ENCODE measurements around the gene AATF.
A peak's percentile ranks its signal among the peaks of the same experiment; 100 is the strongest.

AATF gene

DNA sequence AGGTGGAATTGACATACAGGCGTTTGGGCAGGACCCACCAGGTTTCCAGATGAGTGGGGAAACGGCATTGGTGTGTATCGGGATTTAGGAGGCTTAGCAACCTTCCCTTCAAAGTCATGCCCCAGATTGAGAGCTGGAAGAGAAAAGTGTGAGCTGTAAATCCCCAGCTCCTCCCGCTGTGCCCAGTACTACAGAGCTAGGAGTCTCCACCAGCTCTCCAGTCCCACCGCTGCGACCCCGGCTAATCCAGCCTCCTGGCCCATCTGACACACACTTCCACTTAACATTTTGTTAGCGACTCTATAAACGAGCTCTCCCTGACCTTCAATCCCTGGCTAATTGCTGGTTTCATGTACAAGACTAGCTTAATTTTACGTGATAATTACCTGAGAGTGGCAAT, 41.3 kb upstream of the AATF start:
- H3K27ac ChIP-seq (ENCODE audit: low read length, poor library complexity, severe bottlenecking): no peak overlapping the region
- no peak overlapping the region for H3K4me2 ChIP-seq (ENCODE audit: low read length, poor library complexity, severe bottlenecking)
- no peak overlapping the region for H4K91ac ChIP-seq (ENCODE audit: low read length)
- H3K23ac ChIP-seq (ENCODE audit: low read length in 2 of 2): no peak overlapping the region
- H2AK5ac ChIP-seq (ENCODE audit: low read length, severe bottlenecking): no peak overlapping the region
- H3K4me1 ChIP-seq (ENCODE audit: control insufficient read depth, insufficient read depth, low read depth, low read length): peaks cover 9% of the 10 kb centered on the region
- WGBS: 83% methylated on average over 10 of the region's 10 CpGs
- H2BK120ac ChIP-seq (ENCODE audit: low read depth, low read length): no peak overlapping the region
- H3K4me3 ChIP-seq (ENCODE audit: insufficient read depth in 1 of 2, low read depth in 1 of 2, low read length in 2 of 2): no peak overlapping the region
- H3K14ac ChIP-seq (ENCODE audit: low read length in 2 of 2): no peak overlapping the region
- H3K79me1 ChIP-seq (replicated peaks; ENCODE audit: low read length, poor library complexity, severe bottlenecking): no peaks in the 10 kb centered on the region
- no peak overlapping the region for H2AFZ ChIP-seq (ENCODE audit: low read depth, low read length)
- H2BK15ac ChIP-seq (ENCODE audit: low read depth, poor library complexity, severe bottlenecking): no peak overlapping the region
- H3K4ac ChIP-seq (ENCODE audit: low read depth in 1 of 2, low read length in 2 of 2): no peak overlapping the region
- H3K36me3 ChIP-seq (ENCODE audit: control insufficient read depth in 1 of 2, insufficient read depth in 2 of 2, low read depth in 1 of 2, low read length in 2 of 2): no peaks in the 10 kb centered on the region
- peaks cover 14 to 66% of the 10 kb centered on the region in 2 experiments for H3K27me3 ChIP-seq (ENCODE audit: control insufficient read depth in 1 of 2, insufficient read depth in 1 of 2, low read length in 2 of 2)
- no peak overlapping the region for H2BK5ac ChIP-seq (ENCODE audit: low read depth, low read length, poor library complexity, severe bottlenecking)
- H2BK12ac ChIP-seq (ENCODE audit: low read length in 2 of 2): no peak overlapping the region
- no peaks in the 10 kb centered on the region for H3K9me3 ChIP-seq (ENCODE audit: control insufficient read depth, low read length)
- H4K8ac ChIP-seq (ENCODE audit: low read length): no peak overlapping the region
- no peak overlapping the region for H3K9ac ChIP-seq (ENCODE audit: low read length)
- DNase-seq: no peak
- H3K18ac ChIP-seq (ENCODE audit: low read depth in 1 of 2, low read length in 2 of 2): no peak overlapping the region

DNA sequence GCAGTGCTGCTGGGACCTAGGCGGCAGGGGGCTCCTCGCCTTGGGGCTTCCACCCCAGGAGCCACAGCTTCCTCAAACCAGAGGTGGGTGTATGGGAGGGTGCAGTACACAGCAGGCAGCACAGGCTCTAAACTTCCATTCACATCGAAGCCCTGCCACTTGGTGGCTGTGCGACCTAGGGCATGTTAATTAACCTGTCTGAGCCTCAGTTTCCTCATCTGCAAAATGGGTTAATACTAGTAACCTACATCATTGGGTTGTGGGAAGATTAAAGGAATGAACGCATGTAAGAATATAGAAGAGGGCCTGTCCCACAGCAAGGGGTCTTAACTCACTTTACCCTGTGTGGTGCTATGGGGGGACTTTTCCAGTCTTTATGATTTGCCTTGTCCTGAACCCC, 38.2 kb upstream of the AATF start:
- 85% methylated on average over 5 of the region's 5 CpGs for WGBS
- Histone ChIP-seq H2AFZ (ENCODE audit: low read depth, low read length) (no peak overlapping the region), H3K9ac (ENCODE audit: low read length) (no peak overlapping the region), H3K4ac (ENCODE audit: low read depth in 1 of 2, low read length in 2 of 2) (no peak overlapping the region), H3K14ac (ENCODE audit: low read length in 2 of 2) (peak overlapping the region in 1 of 2 experiments; percentile 5), H2BK15ac (ENCODE audit: low read depth, poor library complexity, severe bottlenecking) (no peak overlapping the region), H3K4me1 (ENCODE audit: control insufficient read depth, insufficient read depth, low read depth, low read length) (peaks cover 4% of the 10 kb centered on the region), H2BK5ac (ENCODE audit: low read depth, low read length, poor library complexity, severe bottlenecking) (no peak overlapping the region), H3K18ac (ENCODE audit: low read depth in 1 of 2, low read length in 2 of 2) (no peak overlapping the region), H3K4me3 (ENCODE audit: insufficient read depth in 1 of 2, low read depth in 1 of 2, low read length in 2 of 2) (no peak overlapping the region), H4K8ac (ENCODE audit: low read length) (no peak overlapping the region), H3K4me2 (ENCODE audit: low read length, poor library complexity, severe bottlenecking) (no peak overlapping the region), H3K36me3 (ENCODE audit: control insufficient read depth in 1 of 2, insufficient read depth in 2 of 2, low read depth in 1 of 2, low read length in 2 of 2) (no peaks in the 10 kb centered on the region), H2AK5ac (ENCODE audit: low read length, severe bottlenecking) (no peak overlapping the region), H2BK12ac (ENCODE audit: low read length in 2 of 2) (no peak overlapping the region), H2BK120ac (ENCODE audit: low read depth, low read length) (no peak overlapping the region), H3K27me3 (ENCODE audit: control insufficient read depth in 1 of 2, insufficient read depth in 1 of 2, low read length in 2 of 2) (peaks cover 14 to 63% of the 10 kb centered on the region in 2 experiments), H3K23ac (ENCODE audit: low read length in 2 of 2) (no peak overlapping the region), H3K9me3 (ENCODE audit: control insufficient read depth, low read length) (no peaks in the 10 kb centered on the region), H3K27ac (ENCODE audit: low read length, poor library complexity, severe bottlenecking) (no peak overlapping the region), H4K91ac (ENCODE audit: low read length) (no peak overlapping the region), H3K79me1 (replicated peaks; ENCODE audit: low read length, poor library complexity, severe bottlenecking) (no peaks in the 10 kb centered on the region)
- no peak for DNase-seq

DNA sequence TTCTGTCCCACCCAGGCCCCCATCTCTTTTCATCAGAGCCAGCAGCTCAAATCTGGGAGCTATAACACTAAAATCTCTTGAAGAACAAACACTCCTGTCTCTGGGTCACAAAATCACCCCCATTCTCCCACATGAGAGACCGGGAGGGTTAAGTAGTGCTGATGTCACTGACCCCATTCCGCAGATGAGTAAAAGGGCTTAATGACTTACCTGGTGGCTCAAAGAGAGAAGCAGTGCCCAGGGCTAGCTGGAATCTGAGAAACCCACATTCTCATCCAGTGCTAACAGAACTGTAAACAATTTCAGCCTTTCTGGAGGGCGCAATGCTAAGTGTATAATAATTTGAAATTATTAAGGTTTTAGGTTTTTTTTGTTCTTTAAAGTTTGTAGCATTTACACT, 37.8 kb upstream of the AATF start:
- Histone ChIP-seq H2AK5ac (ENCODE audit: low read length, severe bottlenecking) (no peak overlapping the region), H3K4me2 (ENCODE audit: low read length, poor library complexity, severe bottlenecking) (no peak overlapping the region)

DNA sequence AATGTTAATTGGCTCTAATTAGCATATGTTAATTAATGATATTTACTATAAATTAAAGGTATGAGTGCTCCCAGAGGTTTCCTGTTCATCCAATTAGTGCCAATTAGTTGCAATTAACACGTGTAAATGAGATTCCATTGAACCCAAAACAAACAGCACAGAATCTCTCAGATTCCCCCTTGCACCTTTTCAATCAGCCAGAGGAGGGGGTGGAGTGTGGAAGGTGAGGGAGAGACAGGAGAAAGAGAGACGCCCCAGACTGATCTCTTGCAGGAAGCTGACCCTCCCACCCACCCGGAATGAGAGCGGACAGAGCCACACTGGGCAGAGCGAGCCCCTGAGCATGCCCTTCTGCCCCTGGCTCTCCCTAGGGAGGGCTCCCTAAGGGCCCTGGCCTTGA, 35.6 kb upstream of the AATF start:
- H3K23ac ChIP-seq (ENCODE audit: low read length in 2 of 2): no peak overlapping the region
- no peak overlapping the region for H2AFZ ChIP-seq (ENCODE audit: low read depth, low read length)
- H3K4me2 ChIP-seq (ENCODE audit: low read length, poor library complexity, severe bottlenecking): no peak overlapping the region
- WGBS: 71% methylated on average over 4 of the region's 5 CpGs
- H4K8ac ChIP-seq (ENCODE audit: low read length): no peak overlapping the region
- no peak overlapping the region for H2AK5ac ChIP-seq (ENCODE audit: low read length, severe bottlenecking)
- H3K9me3 ChIP-seq (ENCODE audit: control insufficient read depth, low read length): no peaks in the 10 kb centered on the region
- DNase-seq: no peak
- no peak overlapping the region for H3K18ac ChIP-seq (ENCODE audit: low read depth in 1 of 2, low read length in 2 of 2)
- H3K4me3 ChIP-seq (ENCODE audit: insufficient read depth in 1 of 2, low read depth in 1 of 2, low read length in 2 of 2): no peak overlapping the region
- no peaks in the 10 kb centered on the region for H3K36me3 ChIP-seq (ENCODE audit: control insufficient read depth in 1 of 2, insufficient read depth in 2 of 2, low read depth in 1 of 2, low read length in 2 of 2)
- no peak overlapping the region for H4K91ac ChIP-seq (ENCODE audit: low read length)
- H2BK15ac ChIP-seq (ENCODE audit: low read depth, poor library complexity, severe bottlenecking): no peak overlapping the region
- H3K4me1 ChIP-seq (ENCODE audit: control insufficient read depth, insufficient read depth, low read depth, low read length): peaks cover 7% of the 10 kb centered on the region
- H2BK12ac ChIP-seq (ENCODE audit: low read length in 2 of 2): no peak overlapping the region
- H3K4ac ChIP-seq (ENCODE audit: low read depth in 1 of 2, low read length in 2 of 2): no peak overlapping the region
- H3K27me3 ChIP-seq (ENCODE audit: control insufficient read depth in 1 of 2, insufficient read depth in 1 of 2, low read length in 2 of 2): peaks cover 14 to 44% of the 10 kb centered on the region in 2 experiments
- H3K14ac ChIP-seq (ENCODE audit: low read length in 2 of 2): no peak overlapping the region
- H3K27ac ChIP-seq (ENCODE audit: low read length, poor library complexity, severe bottlenecking): no peak overlapping the region
- no peak overlapping the region for H2BK120ac ChIP-seq (ENCODE audit: low read depth, low read length)
- H2BK5ac ChIP-seq (ENCODE audit: low read depth, low read length, poor library complexity, severe bottlenecking): no peak overlapping the region
- H3K79me1 ChIP-seq (replicated peaks; ENCODE audit: low read length, poor library complexity, severe bottlenecking): no peaks in the 10 kb centered on the region
- no peak overlapping the region for H3K9ac ChIP-seq (ENCODE audit: low read length)

More for the DNA sequence above, 37.8 kb upstream of the AATF start:
- Histone ChIP-seq H3K14ac (ENCODE audit: low read length in 2 of 2) (no peak overlapping the region), H2BK15ac (ENCODE audit: low read depth, poor library complexity, severe bottlenecking) (no peak overlapping the region), H3K79me1 (replicated peaks; ENCODE audit: low read length, poor library complexity, severe bottlenecking) (no peaks in the 10 kb centered on the region), H3K9me3 (ENCODE audit: control insufficient read depth, low read length) (no peaks in the 10 kb centered on the region), H3K4me1 (ENCODE audit: control insufficient read depth, insufficient read depth, low read depth, low read length) (peaks cover 4% of the 10 kb centered on the region), H3K27ac (ENCODE audit: low read length, poor library complexity, severe bottlenecking) (no peak overlapping the region), H2AFZ (ENCODE audit: low read depth, low read length) (no peak overlapping the region), H3K4me3 (ENCODE audit: insufficient read depth in 1 of 2, low read depth in 1 of 2, low read length in 2 of 2) (no peak overlapping the region), H2BK12ac (ENCODE audit: low read length in 2 of 2) (no peak overlapping the region), H3K23ac (ENCODE audit: low read length in 2 of 2) (no peak overlapping the region), H3K27me3 (ENCODE audit: control insufficient read depth in 1 of 2, insufficient read depth in 1 of 2, low read length in 2 of 2) (peaks cover 14 to 60% of the 10 kb centered on the region in 2 experiments), H3K4ac (ENCODE audit: low read depth in 1 of 2, low read length in 2 of 2) (no peak overlapping the region), H3K36me3 (ENCODE audit: control insufficient read depth in 1 of 2, insufficient read depth in 2 of 2, low read depth in 1 of 2, low read length in 2 of 2) (no peaks in the 10 kb centered on the region), H2BK120ac (ENCODE audit: low read depth, low read length) (no peak overlapping the region), H3K18ac (ENCODE audit: low read depth in 1 of 2, low read length in 2 of 2) (no peak overlapping the region), H4K8ac (ENCODE audit: low read length) (no peak overlapping the region), H4K91ac (ENCODE audit: low read length) (no peak overlapping the region), H3K9ac (ENCODE audit: low read length) (no peak overlapping the region), H2BK5ac (ENCODE audit: low read depth, low read length, poor library complexity, severe bottlenecking) (no peak overlapping the region)
- 72% methylated on average over 2 of the region's 3 CpGs for WGBS
- no peak for DNase-seq

All from mesenchymal stem cell (in vitro differentiated cells and primary cell).